GM18861 (cell line): ENCODE results near the gene MLXIP.

ENCODE experiments used
- ATAC-seq: cut with Tn5 transposase; IDR thresholded peaks from one replicate; pipeline ENCODE4 v1.9.1; 2021; ENCODE audit not compliant: unreplicated experiment

MLXIP gene

GRCh38 chr12:122076743-122077495, 1.6 kb upstream of the MLXIP start:
- ATAC-seq, result no peak

- no peak for ATAC-seq
These were observed 526 bp downstream of the MLXIP start for GRCh38 chr12:122079033-122079531.

GRCh38 chr12:122079532-122080081, 1.1 kb downstream of the MLXIP start:
- no peak for ATAC-seq

- ATAC-seq, result no peak
These were observed 1.9 kb downstream of the MLXIP start for GRCh38 chr12:122080149-122081082.

GRCh38 chr12:122081083-122081696, 2.6 kb downstream of the MLXIP start:
- ATAC-seq, result no peak

GRCh38 chr12:122081697-122082221, 3.2 kb downstream of the MLXIP start:
- peak; percentile 55 for ATAC-seq

GRCh38 chr12:122082621-122083356, 4.2 kb downstream of the MLXIP start:
- ATAC-seq, result no peak

GRCh38 chr12:122084857-122085405, 6.4 kb downstream of the MLXIP start:
- no peak for ATAC-seq

GRCh38 chr12:122085591-122085990, 7.0 kb downstream of the MLXIP start:
- ATAC-seq, result no peak

- no peak for ATAC-seq
These were observed 7.6 kb downstream of the MLXIP start for GRCh38 chr12:122086116-122086515.

- ATAC-seq, result no peak
These were observed 8.2 kb downstream of the MLXIP start for GRCh38 chr12:122086641-122087285.

GRCh38 chr12:122087431-122088178, 9.0 kb downstream of the MLXIP start:
- no peak for ATAC-seq

GRCh38 chr12:122088179-122088810, 9.7 kb downstream of the MLXIP start:
- no peak for ATAC-seq

GRCh38 chr12:122089077-122089476, 10.5 kb downstream of the MLXIP start:
- ATAC-seq, result no peak

- ATAC-seq, result no peak
These were observed 12.4 kb downstream of the MLXIP start for GRCh38 chr12:122090759-122091515.

- ATAC-seq, result no peak
These were observed 14.7 kb downstream of the MLXIP start for GRCh38 chr12:122093098-122093883.
